DND-41 (cell line): ENCODE results near the gene KCNG1.

Source experiments
- ATAC-seq: fragments of 200-7000 bp; cut with Tn5 transposase; 3 replicates; pipeline ENCODE4 v1.9.1; 2021; ENCODE audit warnings: low read depth; ENCODE audit not compliant: insufficient read depth
- DNase-seq: peaks from one replicate; pipeline ENCODE4 v3.0.0-alpha.2; 2020
- H2AFZ ChIP-seq: 2 replicates; pipeline ENCODE4 v1.6.0; 2012; ENCODE audit warnings: low read depth, low read length
- H3K27ac ChIP-seq: 2 replicates; pipeline ENCODE4 v1.5.1; 2012; ENCODE audit warnings: low read length, inconsistent platforms
- H3K27me3 ChIP-seq: fragments of 200-600 bp; sonication (generic); 2 replicates; pipeline ENCODE4 v1.6.0; 2012; ENCODE audit warnings: low read length, mild to moderate bottlenecking, inconsistent platforms; ENCODE audit not compliant: insufficient read depth, poor library complexity
- H3K36me3 ChIP-seq: 2 replicates; pipeline ENCODE4 v1.5.1; 2012; ENCODE audit warnings: low read length, inconsistent platforms; ENCODE audit not compliant: insufficient read depth
- H3K4me1 ChIP-seq: 2 replicates; pipeline ENCODE4 v1.5.1; 2012; ENCODE audit warnings: mild to moderate bottlenecking, low read length; ENCODE audit not compliant: insufficient read depth
- H3K4me2 ChIP-seq: 2 replicates; pipeline ENCODE4 v1.6.0; 2012; ENCODE audit warnings: mild to moderate bottlenecking, moderate library complexity, low read length, inconsistent platforms; ENCODE audit not compliant: insufficient read depth
- H3K4me3 ChIP-seq, 2 experiments: fragments of 200-600 bp in 1 of 2; shearing (Covaris generic) in 1 of 2; 2 replicates each; pipeline ENCODE4 v1.5.1; 2012 to 2016; ENCODE audit warnings: inconsistent platforms in 2 of 2, low read length in 2 of 2, mild to moderate bottlenecking in 2 of 2, low read depth in 1 of 2, moderate library complexity in 1 of 2
- H3K79me2 ChIP-seq: 2 replicates; pipeline ENCODE4 v1.6.0; 2012; ENCODE audit warnings: low read length, inconsistent platforms; ENCODE audit not compliant: insufficient read depth
- H3K9ac ChIP-seq: 2 replicates; pipeline ENCODE4 v1.6.0; 2012; ENCODE audit warnings: low read depth, mild to moderate bottlenecking, inconsistent platforms, low read length, moderate library complexity
- H3K9me3 ChIP-seq: 2 replicates; pipeline ENCODE4 v1.5.1; 2012; ENCODE audit warnings: low read length, moderate library complexity, mild to moderate bottlenecking, inconsistent platforms; ENCODE audit not compliant: insufficient read depth, severe bottlenecking
- H4K20me1 ChIP-seq: 2 replicates; pipeline ENCODE4 v1.6.0; 2012; ENCODE audit warnings: low read length; ENCODE audit not compliant: insufficient read depth
- EZH2 ChIP-seq: IDR thresholded peaks from 3 replicates; pipeline ENCODE4 v1.6.1; 2012; ENCODE audit warnings: borderline replicate concordance, low read depth, mild to moderate bottlenecking, moderate library complexity, low read length, inconsistent platforms; ENCODE audit not compliant: severe bottlenecking
- TF ChIP-seq, protein P1 (sequence below): IDR thresholded peaks from 2 replicates; pipeline ENCODE4 v1.5.1; 2012; ENCODE audit warnings: borderline replicate concordance, low read length, moderate library complexity, mild to moderate bottlenecking; ENCODE audit not compliant: poor library complexity, severe bottlenecking; ENCODE audit errors: extremely low read depth

Gene KCNG1

DNA sequence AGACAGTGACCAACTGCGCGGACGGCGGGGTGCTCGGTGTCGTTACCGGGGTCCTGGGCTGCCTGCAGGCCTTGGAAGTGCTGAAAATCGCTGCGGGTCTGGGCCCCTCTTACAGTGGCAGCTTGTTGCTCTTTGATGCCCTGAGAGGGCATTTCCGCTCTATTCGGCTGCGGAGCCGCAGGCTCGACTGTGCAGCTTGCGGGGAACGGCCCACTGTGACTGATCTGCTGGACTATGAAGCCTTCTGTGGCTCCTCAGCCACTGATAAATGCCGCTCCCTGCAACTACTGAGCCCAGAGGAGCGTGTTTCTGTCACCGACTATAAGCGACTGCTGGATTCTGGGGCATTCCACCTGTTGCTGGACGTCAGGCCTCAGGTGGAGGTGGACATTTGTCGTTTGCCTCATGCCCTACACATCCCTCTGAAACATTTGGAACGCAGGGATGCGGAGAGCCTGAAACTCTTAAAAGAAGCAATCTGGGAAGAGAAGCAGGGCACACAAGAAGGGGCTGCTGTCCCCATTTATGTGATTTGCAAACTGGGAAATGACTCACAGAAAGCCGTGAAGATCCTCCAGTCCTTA is 63.3 kb downstream of the KCNG1 start:
- Histone ChIP-seq H3K4me3 (peak overlapping the region in 1 of 2 experiments; percentile 82; a peak in 3 of 4 replicates), H3K9ac (peak overlapping the region; percentile 75), H3K27ac (no peak overlapping the region), H3K4me1 (peaks cover 48% of the 10 kb centered on the region), H2AFZ (no peak overlapping the region), H3K36me3 (peaks cover 21% of the 10 kb centered on the region), H3K27me3 (no peaks in the 10 kb centered on the region), H3K79me2 (peaks cover 54% of the 10 kb centered on the region), H3K9me3 (no peaks in the 10 kb centered on the region), H4K20me1 (peaks cover 38% of the 10 kb centered on the region), H3K4me2 (peak overlapping the region; percentile 96)
- no peak for TF ChIP-seq EZH2
- DNase-seq (no peak), ATAC-seq (no peak)

DNA sequence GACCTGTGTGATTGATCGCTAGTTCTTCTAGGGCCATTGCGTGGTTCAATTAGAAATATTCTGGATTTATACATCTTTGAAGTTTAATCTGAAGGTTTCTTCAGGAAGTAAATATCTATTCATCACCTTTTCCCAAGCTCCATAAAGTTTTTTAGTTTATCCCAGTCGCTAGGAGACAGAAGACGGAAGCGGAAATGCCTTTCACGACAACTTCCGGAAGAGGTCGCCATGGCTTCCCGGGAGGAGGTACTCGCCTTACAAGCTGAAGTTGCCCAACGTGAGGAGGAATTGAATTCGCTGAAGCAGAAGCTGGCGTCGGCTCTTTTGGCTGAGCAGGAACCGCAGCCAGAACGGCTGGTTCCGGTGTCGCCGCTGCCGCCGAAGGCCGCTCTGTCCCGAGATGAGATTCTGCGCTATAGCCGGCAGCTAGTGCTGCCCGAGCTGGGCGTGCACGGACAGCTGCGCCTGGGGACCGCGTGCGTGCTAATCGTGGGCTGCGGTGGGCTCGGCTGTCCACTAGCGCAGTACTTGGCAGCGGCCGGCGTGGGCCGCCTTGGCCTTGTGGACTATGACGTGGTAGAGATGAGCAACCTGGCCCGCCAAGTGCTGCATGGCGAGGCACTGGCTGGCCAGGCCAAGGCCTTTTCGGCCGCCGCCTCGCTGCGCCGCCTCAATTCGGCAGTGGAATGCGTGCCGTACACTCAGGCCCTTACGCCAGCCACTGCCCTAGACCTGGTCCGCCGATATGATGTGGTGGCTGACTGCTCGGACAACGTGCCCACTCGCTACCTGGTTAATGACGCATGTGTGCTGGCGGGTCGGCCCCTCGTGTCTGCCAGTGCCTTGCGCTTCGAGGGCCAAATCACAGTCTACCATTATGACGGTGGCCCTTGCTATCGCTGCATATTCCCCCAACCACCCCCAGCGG is 64.0 kb downstream of the KCNG1 start, which contains the start of gene MOCS3:
MOCS3 (plus strand) TSS at position 204 of the 928 bp plus-strand sequence; CDS start at position 229, 25 bp downstream.
- peak within 1 kb of the TSS; percentile 86 for H2AFZ ChIP-seq
- peaks cover 62% of the 10 kb centered on the region for H3K79me2 ChIP-seq
- ATAC-seq (peak; percentile 83), DNase-seq (peak; percentile 85)
- peak within 1 kb of the TSS; percentile 82 for H3K4me3 ChIP-seq
- H3K4me1 ChIP-seq, result peaks cover 49% of the 10 kb centered on the region
- peak within 1 kb of the TSS; percentile 90 for H3K27ac ChIP-seq
- peak within 1 kb of the TSS; percentile 96 for H3K4me2 ChIP-seq
- peaks cover 43% of the 10 kb centered on the region for H4K20me1 ChIP-seq
- H3K36me3 ChIP-seq, result peaks cover 28% of the 10 kb centered on the region
- TF ChIP-seq, protein P1, sequence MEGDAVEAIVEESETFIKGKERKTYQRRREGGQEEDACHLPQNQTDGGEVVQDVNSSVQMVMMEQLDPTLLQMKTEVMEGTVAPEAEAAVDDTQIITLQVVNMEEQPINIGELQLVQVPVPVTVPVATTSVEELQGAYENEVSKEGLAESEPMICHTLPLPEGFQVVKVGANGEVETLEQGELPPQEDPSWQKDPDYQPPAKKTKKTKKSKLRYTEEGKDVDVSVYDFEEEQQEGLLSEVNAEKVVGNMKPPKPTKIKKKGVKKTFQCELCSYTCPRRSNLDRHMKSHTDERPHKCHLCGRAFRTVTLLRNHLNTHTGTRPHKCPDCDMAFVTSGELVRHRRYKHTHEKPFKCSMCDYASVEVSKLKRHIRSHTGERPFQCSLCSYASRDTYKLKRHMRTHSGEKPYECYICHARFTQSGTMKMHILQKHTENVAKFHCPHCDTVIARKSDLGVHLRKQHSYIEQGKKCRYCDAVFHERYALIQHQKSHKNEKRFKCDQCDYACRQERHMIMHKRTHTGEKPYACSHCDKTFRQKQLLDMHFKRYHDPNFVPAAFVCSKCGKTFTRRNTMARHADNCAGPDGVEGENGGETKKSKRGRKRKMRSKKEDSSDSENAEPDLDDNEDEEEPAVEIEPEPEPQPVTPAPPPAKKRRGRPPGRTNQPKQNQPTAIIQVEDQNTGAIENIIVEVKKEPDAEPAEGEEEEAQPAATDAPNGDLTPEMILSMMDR, result no peak
- no peak for TF ChIP-seq EZH2
- H3K9me3 ChIP-seq, result no peaks in the 10 kb centered on the region
- H3K27me3 ChIP-seq, result no peaks in the 10 kb centered on the region
- H3K9ac ChIP-seq, result peak within 1 kb of the TSS; percentile 75

DNA sequence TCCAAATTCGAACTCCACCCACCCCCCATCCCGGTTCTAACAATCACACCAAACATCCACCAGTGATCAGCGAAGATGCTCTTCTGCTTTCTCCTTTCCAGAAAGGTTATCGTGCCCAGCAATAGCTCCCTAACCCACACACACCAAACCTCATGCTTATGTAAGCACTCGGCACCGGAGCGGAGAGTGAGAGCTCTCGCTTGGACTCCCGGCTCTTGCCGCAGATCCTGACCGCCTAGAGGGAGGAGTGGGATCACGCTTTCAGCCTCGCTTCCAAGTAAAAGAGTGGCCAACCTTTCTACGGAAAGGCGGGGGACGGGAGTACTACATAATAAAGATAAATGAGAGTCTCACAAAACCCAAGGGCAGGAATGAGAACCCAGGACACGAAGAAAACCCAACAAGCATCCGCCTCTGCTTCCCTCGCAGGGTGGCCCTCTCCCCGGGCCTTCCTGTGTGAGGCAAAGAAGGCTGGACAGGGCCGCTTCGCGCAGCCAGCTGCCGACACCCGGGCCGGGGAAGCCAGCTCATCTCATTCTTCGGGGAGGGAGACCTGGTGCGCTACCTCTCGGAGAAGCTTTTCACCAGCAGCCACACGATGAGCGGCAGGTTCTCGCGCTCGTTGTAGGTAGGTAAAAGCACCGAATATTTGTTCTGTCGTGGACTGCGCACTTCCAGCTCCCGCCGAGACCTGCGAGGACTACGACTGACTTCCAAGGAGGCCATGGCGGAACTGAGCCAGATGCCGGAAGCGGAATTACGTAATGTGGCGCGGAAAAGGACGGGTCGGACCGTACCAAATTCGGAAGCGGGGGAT is 64.9 kb downstream of the KCNG1 start, which contains the start of gene DPM1:
DPM1 (minus strand) TSS at position 735 of the 817 bp plus-strand sequence; CDS start at position 726, 9 bp downstream.
- peak within 1 kb of the TSS; percentile 86 for H2AFZ ChIP-seq
- H3K4me3 ChIP-seq, result peak within 1 kb of the TSS; percentile 82
- H3K9ac ChIP-seq, result peak within 1 kb of the TSS; percentile 75
- H4K20me1 ChIP-seq, result peaks cover 47% of the 10 kb centered on the region
- peaks cover 71% of the 10 kb centered on the region for H3K79me2 ChIP-seq
- no peaks in the 10 kb centered on the region for H3K27me3 ChIP-seq
- no peaks in the 10 kb centered on the region for H3K9me3 ChIP-seq
- TF ChIP-seq, protein P1, result no peak
- TF ChIP-seq EZH2, result no peak
- H3K27ac ChIP-seq, result peak within 1 kb of the TSS; percentile 90
- H3K4me1 ChIP-seq, result peaks cover 53% of the 10 kb centered on the region
- peaks cover 37% of the 10 kb centered on the region for H3K36me3 ChIP-seq
- H3K4me2 ChIP-seq, result peak within 1 kb of the TSS; percentile 96
- ATAC-seq (peak; percentile 89), DNase-seq (peak; percentile 88)
